Measurements from ENCODE around the gene JAKMIP3.

The JAKMIP3 gene

DNA sequence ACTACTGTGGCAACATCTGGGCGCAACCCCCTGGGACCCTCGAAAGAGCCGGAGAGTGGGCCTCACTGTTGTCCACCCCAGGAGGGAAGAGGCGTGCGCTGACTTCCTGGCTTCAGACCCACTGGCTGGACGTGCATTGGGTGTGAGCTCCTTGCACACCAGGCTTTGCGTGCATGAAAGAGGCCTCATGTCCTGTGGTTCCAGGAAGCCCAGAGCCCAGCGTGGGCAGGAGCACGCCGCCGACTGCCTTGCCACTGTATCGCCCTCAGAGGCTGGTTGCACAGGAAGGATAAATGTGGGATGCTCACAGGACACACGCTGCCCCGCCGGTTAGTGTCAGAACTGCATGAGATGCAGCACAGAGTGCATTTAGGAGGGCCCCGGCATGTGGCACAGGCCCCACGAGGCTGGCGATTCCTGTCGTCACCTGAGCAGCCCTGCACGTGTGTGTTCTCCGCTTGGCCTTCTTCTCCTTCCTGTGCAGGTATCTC is 8.5 kb upstream of the JAKMIP3 start:
- peaks cover 3% of the 10 kb centered on the region in 2 donors for H3K9me3 ChIP-seq (ENCODE audit: control insufficient read depth in 2 of 2, low read length in 2 of 2)
- no peak overlapping the region for H3K27ac ChIP-seq (ENCODE audit: low read depth in 2 of 2, low read length in 2 of 2)
- H3K4me1 ChIP-seq (ENCODE audit: control insufficient read depth in 2 of 2, insufficient read depth in 2 of 2, low read length in 2 of 2) = no peaks in the 10 kb centered on the region
- no peak overlapping the region for H3K9ac ChIP-seq (ENCODE audit: low read depth in 1 of 2, low read length in 2 of 2)
- no peaks in the 10 kb centered on the region for H3K36me3 ChIP-seq (ENCODE audit: control insufficient read depth in 2 of 2, insufficient read depth in 2 of 2, low read length in 2 of 2)
- no peaks in the 10 kb centered on the region for H3K27me3 ChIP-seq (ENCODE audit: control insufficient read depth in 2 of 2, insufficient read depth in 2 of 2, low read length in 2 of 2)
- no peak overlapping the region for H3K4me3 ChIP-seq (ENCODE audit: low read length in 2 of 2)

- Histone ChIP-seq H3K4me3 (ENCODE audit: low read length in 2 of 2) (no peak overlapping the region), H3K36me3 (ENCODE audit: control insufficient read depth in 2 of 2, insufficient read depth in 2 of 2, low read length in 2 of 2) (no peaks in the 10 kb centered on the region), H3K27ac (ENCODE audit: low read depth in 2 of 2, low read length in 2 of 2) (no peak overlapping the region), H3K27me3 (ENCODE audit: control insufficient read depth in 2 of 2, insufficient read depth in 2 of 2, low read length in 2 of 2) (no peaks in the 10 kb centered on the region), H3K9me3 (ENCODE audit: control insufficient read depth in 2 of 2, low read length in 2 of 2) (peaks cover 0 to under 1% of the 10 kb centered on the region in 2 donors), H3K4me1 (ENCODE audit: control insufficient read depth in 2 of 2, insufficient read depth in 2 of 2, low read length in 2 of 2) (no peaks in the 10 kb centered on the region), H3K9ac (ENCODE audit: low read depth in 1 of 2, low read length in 2 of 2) (no peak overlapping the region)
These were observed 7.5 kb upstream of the JAKMIP3 start for GRCh38 chr10:132058111-132058745.

GRCh38 chr10:132058793-132059759 is 6.7 kb upstream of the JAKMIP3 start:
- no peaks in the 10 kb centered on the region for H3K27me3 ChIP-seq (ENCODE audit: control insufficient read depth in 2 of 2, insufficient read depth in 2 of 2, low read length in 2 of 2)
- no peaks in the 10 kb centered on the region for H3K9me3 ChIP-seq (ENCODE audit: control insufficient read depth in 2 of 2, low read length in 2 of 2)
- no peak overlapping the region for H3K27ac ChIP-seq (ENCODE audit: low read depth in 2 of 2, low read length in 2 of 2)
- no peak overlapping the region for H3K9ac ChIP-seq (ENCODE audit: low read depth in 1 of 2, low read length in 2 of 2)
- H3K36me3 ChIP-seq (ENCODE audit: control insufficient read depth in 2 of 2, insufficient read depth in 2 of 2, low read length in 2 of 2) = no peaks in the 10 kb centered on the region
- H3K4me3 ChIP-seq (ENCODE audit: low read length in 2 of 2) = no peak overlapping the region
- H3K4me1 ChIP-seq (ENCODE audit: control insufficient read depth in 2 of 2, insufficient read depth in 2 of 2, low read length in 2 of 2) = no peaks in the 10 kb centered on the region

DNA sequence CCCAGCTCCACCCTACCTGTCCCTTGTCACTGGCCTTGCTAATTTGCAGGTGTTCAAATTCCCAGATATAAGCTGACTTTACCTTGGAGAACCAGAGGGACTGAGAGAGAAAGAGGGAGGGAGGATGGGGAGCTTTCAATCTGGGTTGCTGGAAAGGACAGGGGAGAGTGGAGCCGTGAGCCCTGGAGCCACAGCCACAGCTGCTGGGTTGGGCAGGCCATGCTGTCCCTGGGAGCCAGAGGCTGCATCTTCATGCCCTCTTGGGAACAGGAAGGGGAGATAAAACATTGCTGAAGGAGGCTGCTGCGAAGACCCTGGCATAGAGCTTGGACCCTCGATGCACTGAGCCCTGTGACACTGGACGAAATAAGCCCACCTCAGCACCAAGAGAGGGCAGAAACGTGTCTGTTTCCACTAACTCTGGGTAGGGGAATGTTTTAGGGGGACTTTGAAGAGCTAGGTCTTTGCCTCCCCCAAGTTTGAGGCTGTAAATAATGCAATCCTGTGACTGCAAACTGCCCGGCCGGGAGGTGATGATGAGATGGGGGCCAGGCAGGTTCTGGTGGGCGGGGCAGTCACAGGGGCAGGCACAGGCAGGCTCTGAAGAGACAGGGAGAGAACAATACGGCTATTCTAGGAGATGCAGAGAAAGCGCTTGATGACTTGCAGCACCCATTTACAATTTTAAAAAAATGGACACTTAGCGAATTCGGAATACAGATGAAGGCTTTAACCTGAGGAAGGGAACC is 5.8 kb upstream of the JAKMIP3 start:
- no peak overlapping the region for H3K9ac ChIP-seq (ENCODE audit: low read depth in 1 of 2, low read length in 2 of 2)
- no peaks in the 10 kb centered on the region for H3K9me3 ChIP-seq (ENCODE audit: control insufficient read depth in 2 of 2, low read length in 2 of 2)
- H3K36me3 ChIP-seq (ENCODE audit: control insufficient read depth in 2 of 2, insufficient read depth in 2 of 2, low read length in 2 of 2) = no peaks in the 10 kb centered on the region
- H3K4me3 ChIP-seq (ENCODE audit: low read length in 2 of 2) = no peak overlapping the region
- no peaks in the 10 kb centered on the region for H3K4me1 ChIP-seq (ENCODE audit: control insufficient read depth in 2 of 2, insufficient read depth in 2 of 2, low read length in 2 of 2)
- no peaks in the 10 kb centered on the region for H3K27me3 ChIP-seq (ENCODE audit: control insufficient read depth in 2 of 2, insufficient read depth in 2 of 2, low read length in 2 of 2)
- no peak overlapping the region for H3K27ac ChIP-seq (ENCODE audit: low read depth in 2 of 2, low read length in 2 of 2)

DNA sequence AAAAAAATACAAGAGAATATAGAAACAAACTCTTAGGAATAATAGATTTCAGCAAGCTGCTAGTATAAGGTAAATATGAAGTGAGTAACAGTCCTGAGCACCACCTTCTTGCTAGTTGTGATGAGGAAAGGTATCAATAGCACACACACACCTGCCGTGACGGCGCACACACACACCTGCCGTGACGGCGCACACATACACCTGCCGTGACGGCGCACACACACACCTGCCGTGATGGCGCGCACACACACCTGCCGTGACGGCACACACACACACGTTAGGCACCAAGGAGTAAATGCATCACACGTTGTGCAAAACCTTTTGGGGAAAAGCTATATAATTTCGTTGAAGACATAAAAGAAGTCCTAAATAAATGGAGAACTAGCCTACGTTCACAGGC is 4.7 kb upstream of the JAKMIP3 start:
- Histone ChIP-seq H3K4me3 (ENCODE audit: low read length in 2 of 2) (no peak overlapping the region), H3K9me3 (ENCODE audit: control insufficient read depth in 2 of 2, low read length in 2 of 2) (no peaks in the 10 kb centered on the region), H3K36me3 (ENCODE audit: control insufficient read depth in 2 of 2, insufficient read depth in 2 of 2, low read length in 2 of 2) (no peaks in the 10 kb centered on the region), H3K9ac (ENCODE audit: low read depth in 1 of 2, low read length in 2 of 2) (no peak overlapping the region), H3K27ac (ENCODE audit: low read depth in 2 of 2, low read length in 2 of 2) (no peak overlapping the region), H3K4me1 (ENCODE audit: control insufficient read depth in 2 of 2, insufficient read depth in 2 of 2, low read length in 2 of 2) (no peaks in the 10 kb centered on the region), H3K27me3 (ENCODE audit: control insufficient read depth in 2 of 2, insufficient read depth in 2 of 2, low read length in 2 of 2) (peaks cover 0 to 4% of the 10 kb centered on the region in 2 donors)

- H3K9ac ChIP-seq (ENCODE audit: low read depth in 1 of 2, low read length in 2 of 2) = no peak overlapping the region
- H3K27ac ChIP-seq (ENCODE audit: low read depth in 2 of 2, low read length in 2 of 2) = no peak overlapping the region
- no peaks in the 10 kb centered on the region for H3K36me3 ChIP-seq (ENCODE audit: control insufficient read depth in 2 of 2, insufficient read depth in 2 of 2, low read length in 2 of 2)
- H3K9me3 ChIP-seq (ENCODE audit: control insufficient read depth in 2 of 2, low read length in 2 of 2) = no peaks in the 10 kb centered on the region
- H3K4me1 ChIP-seq (ENCODE audit: control insufficient read depth in 2 of 2, insufficient read depth in 2 of 2, low read length in 2 of 2) = no peaks in the 10 kb centered on the region
- H3K27me3 ChIP-seq (ENCODE audit: control insufficient read depth in 2 of 2, insufficient read depth in 2 of 2, low read length in 2 of 2) = peaks cover 0 to 5% of the 10 kb centered on the region in 2 donors
- no peak overlapping the region for H3K4me3 ChIP-seq (ENCODE audit: low read length in 2 of 2)
These were observed 4.3 kb upstream of the JAKMIP3 start for GRCh38 chr10:132061465-132061864.

DNA sequence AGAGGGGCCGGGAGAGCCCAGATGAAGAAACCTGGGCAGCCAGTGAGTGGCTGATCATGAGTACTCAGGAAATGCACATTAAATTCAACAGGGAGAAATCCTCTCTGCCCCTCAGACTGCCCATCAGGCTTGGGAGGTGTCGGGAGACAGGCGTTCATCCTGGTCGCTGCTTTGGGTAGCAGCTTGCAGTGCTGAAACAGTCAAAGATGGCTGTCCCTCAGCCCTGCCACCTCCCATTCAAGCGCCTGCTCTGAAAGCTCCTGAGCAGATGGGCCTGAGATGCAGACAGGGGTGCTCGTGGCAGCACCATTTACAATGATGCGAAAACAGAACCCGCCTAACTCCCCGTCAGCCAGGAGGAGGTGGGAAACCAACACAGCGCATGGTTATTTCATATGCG is 3.6 kb upstream of the JAKMIP3 start:
- H3K4me1 ChIP-seq (ENCODE audit: control insufficient read depth in 2 of 2, insufficient read depth in 2 of 2, low read length in 2 of 2) = no peaks in the 10 kb centered on the region
- H3K4me3 ChIP-seq (ENCODE audit: low read length in 2 of 2) = no peak overlapping the region
- H3K36me3 ChIP-seq (ENCODE audit: control insufficient read depth in 2 of 2, insufficient read depth in 2 of 2, low read length in 2 of 2) = no peaks in the 10 kb centered on the region
- H3K9me3 ChIP-seq (ENCODE audit: control insufficient read depth in 2 of 2, low read length in 2 of 2) = no peaks in the 10 kb centered on the region
- H3K27ac ChIP-seq (ENCODE audit: low read depth in 2 of 2, low read length in 2 of 2) = no peak overlapping the region
- H3K27me3 ChIP-seq (ENCODE audit: control insufficient read depth in 2 of 2, insufficient read depth in 2 of 2, low read length in 2 of 2) = peaks cover 0 to 5% of the 10 kb centered on the region in 2 donors
- no peak overlapping the region for H3K9ac ChIP-seq (ENCODE audit: low read depth in 1 of 2, low read length in 2 of 2)

DNA sequence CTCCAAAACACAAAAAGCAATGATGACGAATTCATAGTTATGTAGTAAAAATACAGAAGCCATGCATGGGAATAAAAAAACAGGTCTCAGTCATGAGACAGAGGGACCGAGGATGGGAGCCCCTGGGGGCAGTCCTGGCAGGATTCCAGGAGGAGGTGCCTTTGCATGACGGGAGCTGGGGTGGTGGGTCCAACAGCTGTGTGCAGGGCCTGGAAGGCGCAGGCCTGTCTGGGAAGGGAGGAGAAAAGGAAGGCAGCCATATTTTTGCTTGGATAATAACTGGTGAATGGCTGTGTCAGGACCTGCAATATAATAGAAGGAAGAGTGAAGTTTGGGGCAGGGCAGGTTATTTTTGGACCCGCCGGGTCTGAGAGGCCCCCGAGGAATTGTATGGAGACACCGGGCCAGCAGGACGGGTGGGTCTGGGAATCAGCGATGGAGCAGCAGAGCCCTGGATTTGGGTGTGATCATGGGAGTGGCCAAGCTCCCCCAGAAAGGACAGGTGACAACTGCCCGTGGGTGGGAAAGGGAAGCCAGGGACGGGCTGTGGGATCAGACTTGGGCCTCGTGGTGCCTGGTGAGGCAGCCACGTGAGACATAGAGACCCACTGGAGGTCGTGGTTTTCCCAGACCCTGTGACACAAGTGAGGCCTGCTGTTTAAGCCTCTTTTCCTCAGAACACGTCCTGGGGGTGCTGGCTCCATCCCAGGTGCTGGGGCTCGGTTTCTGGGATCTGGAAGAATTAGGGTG is 2.9 kb upstream of the JAKMIP3 start:
- Histone ChIP-seq H3K4me3 (ENCODE audit: low read length in 2 of 2) (no peak overlapping the region), H3K36me3 (ENCODE audit: control insufficient read depth in 2 of 2, insufficient read depth in 2 of 2, low read length in 2 of 2) (no peaks in the 10 kb centered on the region), H3K4me1 (ENCODE audit: control insufficient read depth in 2 of 2, insufficient read depth in 2 of 2, low read length in 2 of 2) (no peaks in the 10 kb centered on the region), H3K9ac (ENCODE audit: low read depth in 1 of 2, low read length in 2 of 2) (no peak overlapping the region), H3K27ac (ENCODE audit: low read depth in 2 of 2, low read length in 2 of 2) (no peak overlapping the region), H3K9me3 (ENCODE audit: control insufficient read depth in 2 of 2, low read length in 2 of 2) (no peaks in the 10 kb centered on the region), H3K27me3 (ENCODE audit: control insufficient read depth in 2 of 2, insufficient read depth in 2 of 2, low read length in 2 of 2) (peaks cover 0 to 5% of the 10 kb centered on the region in 2 donors)

GRCh38 chr10:132063432-132063831 is 2.3 kb upstream of the JAKMIP3 start:
- Histone ChIP-seq H3K4me3 (ENCODE audit: low read length in 2 of 2) (no peak overlapping the region), H3K27me3 (ENCODE audit: control insufficient read depth in 2 of 2, insufficient read depth in 2 of 2, low read length in 2 of 2) (peaks cover 0 to 5% of the 10 kb centered on the region in 2 donors), H3K9me3 (ENCODE audit: control insufficient read depth in 2 of 2, low read length in 2 of 2) (no peaks in the 10 kb centered on the region), H3K27ac (ENCODE audit: low read depth in 2 of 2, low read length in 2 of 2) (no peak overlapping the region), H3K9ac (ENCODE audit: low read depth in 1 of 2, low read length in 2 of 2) (no peak overlapping the region), H3K4me1 (ENCODE audit: control insufficient read depth in 2 of 2, insufficient read depth in 2 of 2, low read length in 2 of 2) (no peaks in the 10 kb centered on the region), H3K36me3 (ENCODE audit: control insufficient read depth in 2 of 2, insufficient read depth in 2 of 2, low read length in 2 of 2) (no peaks in the 10 kb centered on the region)

All from mucosa of rectum (tissue), 2 donors.